ENCODE measurements around the gene ERRFI1. TPM values are rescaled to one million over a fixed set of nuclear protein-coding genes. Genes with fewer than 3 reads are reported as not detected.
A peak's percentile ranks its signal among the peaks of the same experiment; 100 is the strongest.

The ERRFI1 gene
- total and polyA plus RNA-seq, 2 experiments from 2014 or later, result 123 to 163 TPM

- 86% methylated on average over 7 of the region's 7 CpGs for WGBS (ENCODE audit: low lambda C conversion rate, missing lambda C conversion rate)
- Histone ChIP-seq H3K27ac (no peak overlapping the region), H3K36me3 (replicated peaks; ENCODE audit: insufficient read depth, low read depth) (no peaks in the 10 kb centered on the region), H3K4me2 (no peak overlapping the region), H3K4me3 (no peak overlapping the region), H3K9me2 (replicated peaks; ENCODE audit: insufficient read depth) (no peaks in the 10 kb centered on the region), H3K79me2 (peaks cover 12% of the 10 kb centered on the region), H4K20me1 (ENCODE audit: insufficient read depth, poor library complexity, severe bottlenecking) (no peaks in the 10 kb centered on the region), H3K9me3 (ENCODE audit: low read depth) (no peaks in the 10 kb centered on the region), H2AFZ (no peak overlapping the region), H3K27me3 (no peaks in the 10 kb centered on the region), H3K4me1 (ENCODE audit: insufficient read depth) (no peaks in the 10 kb centered on the region)
- no peak for TF ChIP-seq CTCF (IDR thresholded peaks at IDR 0.05; ENCODE audit: poor library complexity)
- no peak for TF ChIP-seq EZH2phosphoT487 (IDR thresholded peaks at IDR 0.05; ENCODE audit: low read depth, severe bottlenecking, unreplicated experiment)
- no peak for TF ChIP-seq EZH2 (IDR thresholded peaks at IDR 0.05; ENCODE audit: borderline replicate concordance)
- DNase-seq (ENCODE audit: low spot score), result no peak
These were observed 45.1 kb downstream of the ERRFI1 start for GRCh38 chr1:7980984-7981383.

- Histone ChIP-seq H3K27me3 (no peaks in the 10 kb centered on the region), H3K4me2 (no peak overlapping the region), H3K79me2 (peaks cover 12% of the 10 kb centered on the region), H2AFZ (no peak overlapping the region), H3K4me3 (no peak overlapping the region), H3K4me1 (ENCODE audit: insufficient read depth) (no peaks in the 10 kb centered on the region), H3K27ac (no peak overlapping the region), H3K9me3 (ENCODE audit: low read depth) (no peaks in the 10 kb centered on the region), H4K20me1 (ENCODE audit: insufficient read depth, poor library complexity, severe bottlenecking) (peaks cover 2% of the 10 kb centered on the region), H3K36me3 (replicated peaks; ENCODE audit: insufficient read depth, low read depth) (no peaks in the 10 kb centered on the region), H3K9me2 (replicated peaks; ENCODE audit: insufficient read depth) (no peaks in the 10 kb centered on the region)
- WGBS (ENCODE audit: low lambda C conversion rate, missing lambda C conversion rate), result 60% methylated on average over 8 of the region's 8 CpGs
- peak; percentile 91 for TF ChIP-seq CTCF (IDR thresholded peaks at IDR 0.05; ENCODE audit: poor library complexity)
- TF ChIP-seq EZH2phosphoT487 (IDR thresholded peaks at IDR 0.05; ENCODE audit: low read depth, severe bottlenecking, unreplicated experiment), result no peak
- DNase-seq (ENCODE audit: low spot score), result peak; percentile 91
These were observed 50.8 kb downstream of the ERRFI1 start for GRCh38 chr1:7975212-7975865.

- peaks cover 5% of the 10 kb centered on the region for H4K20me1 ChIP-seq (ENCODE audit: insufficient read depth, poor library complexity, severe bottlenecking)
- no peak overlapping the region for H3K27ac ChIP-seq
- WGBS (ENCODE audit: low lambda C conversion rate, missing lambda C conversion rate), result 98% methylated on average over 2 of the region's 2 CpGs
These were observed 53.0 kb downstream of the ERRFI1 start for GRCh38 chr1:7973086-7973485.

More at GRCh38 chr1:7973086-7973485, 53.0 kb downstream of the ERRFI1 start:
- TF ChIP-seq CTCF (IDR thresholded peaks at IDR 0.05; ENCODE audit: poor library complexity), result no peak
- TF ChIP-seq EZH2 (IDR thresholded peaks at IDR 0.05; ENCODE audit: borderline replicate concordance), result no peak
- no peak for TF ChIP-seq EZH2phosphoT487 (IDR thresholded peaks at IDR 0.05; ENCODE audit: low read depth, severe bottlenecking, unreplicated experiment)
- DNase-seq (ENCODE audit: low spot score), result no peak
- H3K4me2 ChIP-seq, result no peak overlapping the region
- H3K9me3 ChIP-seq (ENCODE audit: low read depth), result no peaks in the 10 kb centered on the region
- H3K36me3 ChIP-seq (replicated peaks; ENCODE audit: insufficient read depth, low read depth), result no peaks in the 10 kb centered on the region
- no peak overlapping the region for H3K4me3 ChIP-seq
- H2AFZ ChIP-seq, result no peak overlapping the region
- H3K27me3 ChIP-seq, result no peaks in the 10 kb centered on the region
- H3K9me2 ChIP-seq (replicated peaks; ENCODE audit: insufficient read depth), result no peaks in the 10 kb centered on the region
- peaks cover 17% of the 10 kb centered on the region for H3K79me2 ChIP-seq
- no peaks in the 10 kb centered on the region for H3K4me1 ChIP-seq (ENCODE audit: insufficient read depth)

All from hepatocyte (in vitro differentiated cells).